Mucosa of gallbladder (tissue), 1 donor: ENCODE data around the gene BCAT1. TPM values are rescaled to one million over a fixed set of nuclear protein-coding genes. Genes with fewer than 3 reads are reported as not detected.

Experiments used
- DNase-seq: peaks from one replicate; pipeline ENCODE4 v3.0.0-alpha.2; 2020; ENCODE audit warnings: low spot score
- total RNA-seq: library from RNA; stranded (reverse); gene quantifications from one replicate; pipeline ENCODE4 v1.2.1, GENCODE V29; 2021
- donor health status: DM: no; HTN: no; CAD: no.

Gene BCAT1
- total RNA-seq = 18.3 TPM

- peak; percentile 50 for DNase-seq
Measured at GRCh38 chr12:24948757-24949722, at the start of gene BCAT1. BCAT1 (minus strand) TSS chr12:24949101; CDS start chr12:24948932, 169 bp downstream.

DNA sequence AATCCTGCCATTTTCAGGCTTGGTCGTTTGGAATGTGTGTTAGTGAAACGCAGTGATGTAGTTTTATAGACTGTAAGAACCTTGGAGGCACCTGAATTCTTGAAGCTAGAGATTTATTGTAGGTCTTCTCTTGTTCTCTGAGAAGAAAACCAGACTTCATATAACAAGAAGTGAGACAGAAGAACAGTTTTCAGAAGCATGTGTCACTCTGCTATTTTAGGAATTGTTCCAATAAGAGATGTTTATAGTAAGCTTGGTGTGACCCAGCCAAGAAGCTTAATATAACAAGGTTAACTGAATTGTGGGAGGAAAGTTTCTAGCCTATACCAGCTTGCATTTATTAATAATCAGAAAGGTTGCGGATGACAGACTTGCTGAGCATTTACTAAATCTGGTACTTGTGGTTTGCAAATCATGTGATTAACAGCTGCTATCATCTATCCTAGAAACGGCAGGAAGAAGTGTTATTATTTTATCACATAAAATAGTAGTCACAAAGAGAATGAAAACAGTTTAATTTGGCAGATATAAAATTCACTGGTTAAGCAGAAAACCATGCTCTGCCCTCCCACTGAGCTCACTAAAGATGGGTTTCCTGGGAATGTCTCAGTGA is 49.2 kb upstream of the BCAT1 start:
- DNase-seq = no peak

- no peak for DNase-seq
Measured at GRCh38 chr12:24997496-24997895, 48.6 kb upstream of the BCAT1 start.

- DNase-seq = no peak
Measured at GRCh38 chr12:24996820-24997219, 47.9 kb upstream of the BCAT1 start.

DNA sequence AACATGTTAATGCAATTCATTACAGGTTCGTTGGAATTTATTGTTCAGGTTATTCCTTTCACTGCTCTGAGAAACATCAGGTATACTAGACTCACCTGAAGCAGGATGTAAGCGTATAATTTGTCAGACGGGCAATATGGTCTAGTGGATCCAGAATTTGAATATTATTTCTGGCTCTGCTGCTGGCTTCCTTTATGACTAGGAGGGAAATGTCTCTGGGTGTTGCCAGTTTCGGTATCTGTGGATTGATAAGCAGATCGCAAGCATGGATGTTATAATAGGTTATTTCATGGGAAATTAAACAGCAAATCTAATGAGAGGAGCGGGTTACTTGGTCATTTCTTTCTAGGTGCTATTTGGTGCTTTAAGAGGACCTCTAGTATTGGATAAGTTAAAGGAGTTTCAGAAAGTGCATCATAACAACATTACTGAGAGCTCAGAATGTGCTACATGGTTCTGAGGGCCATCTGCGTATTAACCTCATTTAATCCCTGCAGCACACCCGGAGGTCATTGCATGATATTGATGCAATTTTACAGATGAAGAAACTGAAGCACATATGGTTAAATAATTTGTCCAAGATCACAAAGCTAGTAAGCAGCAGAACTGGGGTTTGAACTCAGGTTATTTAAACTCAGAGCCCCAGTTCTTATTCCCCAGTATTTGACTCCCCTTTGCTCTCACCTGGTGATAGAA is 47.3 kb upstream of the BCAT1 start:
- no peak for DNase-seq

- no peak for DNase-seq
Measured at GRCh38 chr12:24993793-24994192, 44.9 kb upstream of the BCAT1 start.

GRCh38 chr12:24991209-24992049 is 42.5 kb upstream of the BCAT1 start:
- DNase-seq = no peak

GRCh38 chr12:24989216-24989615 is 40.3 kb upstream of the BCAT1 start:
- no peak for DNase-seq

DNA sequence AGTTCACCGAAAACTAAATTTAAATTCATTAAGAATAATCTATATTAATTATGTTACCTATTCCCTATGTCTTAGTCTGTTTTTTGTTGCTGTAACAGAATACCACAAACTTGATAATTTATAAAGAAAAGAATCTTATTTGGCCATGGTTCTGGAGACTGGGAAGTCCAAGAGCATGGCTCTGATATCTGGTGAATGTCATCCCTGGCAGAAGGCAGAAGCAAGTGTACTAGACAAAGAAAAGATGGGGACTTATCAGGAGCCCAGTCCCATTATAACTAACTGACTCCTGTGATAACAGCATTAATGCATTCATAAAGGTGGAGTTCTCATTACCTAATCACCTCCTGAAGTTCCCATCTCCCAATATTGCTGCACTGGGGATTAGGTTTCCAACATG is 33.3 kb upstream of the BCAT1 start:
- DNase-seq = no peak

DNA sequence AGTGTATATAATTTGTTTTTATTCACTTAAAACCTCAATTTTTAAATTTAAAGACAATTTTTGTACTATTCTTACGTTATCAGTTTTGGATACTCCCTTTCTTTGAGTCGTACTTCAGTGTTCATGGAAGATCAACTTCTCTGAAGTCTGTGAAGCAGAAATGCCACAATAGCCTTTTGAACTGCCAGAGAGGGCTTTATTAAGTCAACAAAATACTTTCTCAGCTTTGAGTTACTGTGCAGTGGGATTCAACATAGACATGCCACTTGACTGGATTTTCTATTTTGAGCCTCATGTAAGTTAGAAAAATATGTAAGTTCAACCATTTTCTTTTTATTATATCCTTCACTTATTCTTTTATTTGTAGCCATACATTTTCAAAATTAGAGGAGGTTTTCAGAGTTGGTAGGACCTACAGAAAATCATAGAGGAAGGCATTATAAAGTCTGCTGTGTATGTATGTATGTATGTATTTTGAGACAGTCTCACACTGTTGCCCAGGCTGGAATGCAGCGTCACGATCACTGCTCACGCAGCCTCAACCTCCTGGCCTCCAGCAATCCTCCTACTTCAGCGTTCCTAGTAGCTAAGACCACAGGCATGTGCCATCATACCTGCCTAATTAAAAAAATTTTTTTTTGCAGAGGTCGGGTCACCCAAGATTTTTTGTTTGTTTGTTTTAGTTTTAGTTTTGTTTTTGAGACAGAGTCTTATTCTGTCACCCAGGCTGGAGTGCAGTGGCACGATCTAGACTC is 31.3 kb upstream of the BCAT1 start:
- DNase-seq = no peak

GRCh38 chr12:24979329-24979728 is 30.4 kb upstream of the BCAT1 start:
- no peak for DNase-seq

- no peak for DNase-seq
Measured at GRCh38 chr12:24977711-24978110, 28.8 kb upstream of the BCAT1 start.

GRCh38 chr12:24977060-24977459 is 28.2 kb upstream of the BCAT1 start:
- DNase-seq = no peak

DNA sequence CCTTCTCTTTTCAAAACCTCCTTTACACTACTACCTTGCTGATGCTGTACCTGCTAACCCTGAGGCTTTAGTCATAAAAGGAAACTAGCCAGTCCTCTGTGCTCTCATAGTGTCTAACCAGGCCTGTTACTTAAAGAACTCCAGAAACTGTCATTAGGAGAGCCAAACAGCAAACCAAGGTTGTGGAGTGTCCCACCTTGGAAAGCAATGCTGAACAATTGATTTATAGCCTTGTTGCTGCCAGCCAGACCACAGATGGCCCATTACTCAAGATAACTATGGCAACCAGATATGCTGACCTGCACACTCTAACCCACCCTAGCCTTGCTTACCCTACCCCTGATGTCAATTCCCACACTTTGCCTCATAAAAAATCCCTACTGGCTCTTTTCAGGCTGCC is 26.5 kb upstream of the BCAT1 start:
- DNase-seq = no peak

DNA sequence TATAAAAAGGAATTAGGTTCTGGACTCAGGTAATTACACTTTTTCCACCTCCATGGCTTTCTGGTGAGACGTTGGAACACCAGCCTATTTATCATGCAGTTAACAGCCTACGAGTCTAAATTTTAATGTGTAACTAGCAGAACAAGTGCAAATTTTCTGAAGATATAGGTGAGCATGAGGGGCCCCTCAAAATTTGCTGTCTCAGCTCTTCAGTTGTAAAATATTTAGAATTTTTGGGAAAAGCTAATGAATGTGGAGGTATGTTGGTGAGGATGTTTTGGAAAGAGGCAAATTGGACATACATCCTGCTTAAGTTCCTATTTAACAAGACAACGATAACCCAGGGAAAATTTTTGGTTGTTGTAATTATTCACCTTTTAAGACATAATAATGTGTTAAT is 25.3 kb upstream of the BCAT1 start:
- DNase-seq = no peak

- DNase-seq = no peak
Measured at GRCh38 chr12:24972078-24972477, 23.2 kb upstream of the BCAT1 start.

GRCh38 chr12:24970177-24970576 is 21.3 kb upstream of the BCAT1 start:
- DNase-seq = no peak

DNA sequence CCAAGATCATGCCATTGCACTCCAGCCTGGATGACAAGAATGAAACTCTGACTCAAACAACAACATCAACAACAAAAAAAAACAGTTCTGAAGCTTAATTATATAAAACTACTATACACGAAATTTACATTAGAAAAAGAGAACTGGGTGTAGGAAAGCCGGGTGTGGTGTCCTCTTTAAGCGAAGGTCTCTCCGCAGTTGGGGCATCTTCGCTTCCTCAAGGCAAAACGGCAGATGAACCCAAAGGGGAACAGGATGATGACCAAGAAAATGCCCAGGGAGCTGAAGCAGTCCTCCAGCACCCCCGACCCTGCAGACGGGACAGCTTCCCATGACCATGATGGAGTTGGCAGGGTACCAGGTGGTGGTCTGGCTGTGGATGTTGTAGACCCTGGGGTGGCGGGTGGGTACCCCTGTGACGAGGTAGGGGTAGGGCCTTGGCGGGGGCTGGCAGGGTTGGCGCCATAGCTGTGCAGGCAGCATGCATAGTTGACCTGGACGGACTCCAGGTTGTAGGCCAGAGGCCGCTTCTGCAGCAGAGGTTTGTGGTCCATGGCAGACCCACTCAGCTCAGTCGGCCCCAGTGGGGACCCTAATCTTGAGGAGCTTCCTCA is 18.2 kb upstream of the BCAT1 start:
- no peak for DNase-seq

DNA sequence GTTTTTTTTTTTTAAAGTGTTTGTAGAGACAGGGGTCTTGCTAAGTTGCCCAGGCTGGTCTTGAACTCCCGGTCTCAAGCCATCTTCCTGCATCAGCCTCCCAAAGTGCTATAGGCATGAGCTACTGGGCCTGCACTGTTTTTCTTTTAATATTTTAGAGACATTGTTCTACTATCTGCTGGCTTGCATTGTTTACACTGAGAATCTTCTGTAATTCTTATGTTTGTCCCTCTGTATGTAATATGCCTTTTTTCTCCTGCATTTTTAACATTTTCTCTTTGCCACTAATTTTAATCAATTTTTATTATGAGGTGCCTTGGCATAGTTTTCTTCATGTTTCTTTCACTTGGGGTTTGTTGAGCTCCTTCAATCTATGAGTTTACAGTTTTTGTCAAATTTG is 15.4 kb upstream of the BCAT1 start:
- DNase-seq = no peak

DNA sequence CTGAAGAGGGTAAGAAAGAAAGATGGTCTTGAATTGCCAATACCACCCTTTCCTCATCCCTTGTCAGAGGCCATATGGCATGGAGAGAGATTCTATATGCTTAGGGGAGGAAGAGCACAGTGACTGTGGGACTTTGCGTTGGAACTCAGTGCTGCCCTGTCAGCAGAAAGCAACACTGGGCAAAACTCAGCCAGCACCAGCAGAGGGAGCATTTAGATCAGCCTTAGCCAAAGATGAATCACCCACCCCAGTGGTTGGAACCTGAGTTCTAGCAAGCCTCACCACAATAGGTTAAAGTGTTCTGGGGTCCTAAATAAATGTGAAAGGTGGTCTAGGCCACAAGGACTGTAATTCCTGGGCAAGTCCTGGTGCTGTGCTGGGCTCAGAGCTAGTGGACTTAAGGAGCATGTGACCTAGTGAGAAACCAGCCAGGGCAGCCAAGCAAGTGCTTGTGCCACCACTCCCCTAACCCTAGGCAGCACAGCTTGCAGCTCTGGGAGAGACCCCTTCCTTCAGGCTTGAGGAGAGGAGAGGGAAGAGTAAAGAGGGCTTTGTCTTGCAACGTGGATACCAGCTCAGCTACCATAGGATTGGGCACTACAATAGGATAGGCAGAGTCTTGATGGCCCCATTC is 11.4 kb upstream of the BCAT1 start:
- no peak for DNase-seq
